H1 (cell line): ENCODE data around the gene HIVEP3. TPM values are rescaled to one million over a fixed set of nuclear protein-coding genes. Genes with fewer than 3 reads are reported as not detected.

Source experiments
- CBX5 ChIP-seq: fragments of 300-800, 300-1000 bp; sonication (generic); IDR thresholded peaks from 2 replicates; pipeline ENCODE4 v1.7.1; 2016; ENCODE audit warnings: antibody characterized with exemption, low read length, low read depth
- EZH2 ChIP-seq: fragments of 200-600 bp; sonication (generic); IDR thresholded peaks from 2 replicates; pipeline ENCODE4 v1.7.1; 2012; ENCODE audit warnings: low read depth, mild to moderate bottlenecking, moderate library complexity, low read length, inconsistent platforms; ENCODE audit not compliant: severe bottlenecking
- KDM4A ChIP-seq: IDR thresholded peaks from one replicate; pipeline ENCODE4 v1.7.1; 2012; ENCODE audit warnings: low read depth, mild to moderate bottlenecking, moderate library complexity, low read length, inconsistent platforms; ENCODE audit not compliant: severe bottlenecking
- polyA plus RNA-seq, 7 experiments: library from polyadenylated mRNA; depleted of rRNA in 3 of 7; stranded (reverse) in 5 of 7; unstranded in 2 of 7; fragments of >200 nt in 5 of 7; fragments of 200-250 nt in 2 of 7; gene quantifications; 1 replicate in 5 of 7; 2 replicates in 1 of 7; 4 replicates in 1 of 7; pipeline versions ENCODE4 v1.2.1 to v1.2.3, GENCODE V29; 2011 to 2013; ENCODE audit warnings: missing spikeins in 2 of 7, mixed read lengths in 2 of 7
- total RNA-seq: library from RNA; stranded (reverse); fragmentation: NEBNext Ultra II Directional; extraction: Animal tissue kit (Norgen Biotek cat#: 25700); gene quantifications from 2 replicates; pipeline ENCODE4 v1.2.1, GENCODE V29; 2021

The HIVEP3 gene
- total and polyA plus RNA-seq, 2 of the 8 experiments (the other 6 are each of a cell fraction or from before 2014, with no cell fraction given) = 0.24 to 0.69 TPM

DNA sequence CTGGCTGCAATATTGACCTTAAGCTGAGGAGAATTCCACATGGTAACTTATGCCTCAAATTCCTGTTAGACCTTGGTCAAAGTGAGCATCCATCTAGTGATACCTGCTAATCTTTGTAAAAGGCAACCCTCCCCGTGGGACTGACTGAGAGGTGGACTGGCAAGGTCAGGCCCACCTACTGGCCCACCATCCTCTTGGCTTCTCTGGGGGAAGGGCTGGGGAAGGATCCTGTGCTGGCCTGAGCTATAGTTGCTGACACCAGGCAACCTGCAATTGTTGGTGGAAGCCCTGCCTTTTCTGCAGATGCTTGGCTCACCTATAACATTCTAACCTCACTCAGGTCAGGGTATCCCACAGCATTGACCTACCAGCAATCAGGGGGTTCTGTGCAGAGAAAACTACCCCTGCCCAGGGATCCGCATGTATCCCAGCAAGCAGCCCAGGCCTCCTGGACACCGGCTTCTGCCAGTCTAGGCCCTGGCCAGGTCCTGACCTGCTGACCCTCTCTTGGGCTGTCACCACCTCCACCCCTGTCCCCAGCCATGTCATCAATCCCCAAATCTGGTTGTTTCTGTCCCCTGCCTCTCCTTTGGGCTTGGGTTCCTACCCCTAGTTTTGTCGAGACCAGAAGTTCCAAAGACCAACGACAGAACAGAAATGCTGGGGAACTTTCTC lies 326.1 kb downstream of the HIVEP3 start (continued):
- TF ChIP-seq EZH2 (no peak), CBX5 (no peak), KDM4A (no peak)
